Breast epithelium (tissue), 3 donors: ENCODE data around the gene YPEL5.

ENCODE experiments used
- POLR2A ChIP-seq: fragments of 450-650 bp; IDR thresholded peaks from one replicate; pipeline ENCODE4 v1.6.1; 2016; ENCODE audit warnings: antibody characterized with exemption, mild to moderate bottlenecking, moderate library complexity
- POLR2AphosphoS5 ChIP-seq, 3 donors: sonication (generic); formaldehyde crosslinking; IDR thresholded peaks; one replicate each; pipeline ENCODE4 v1.6.1; 2017; ENCODE audit warnings: antibody characterized with exemption in 3 of 3
- TF ChIP-seq, protein P1 (sequence below), 3 donors: fragments of 450-650 bp; IDR thresholded peaks; one replicate each; pipeline ENCODE4 v1.5.1; 2016 to 2017; ENCODE audit warnings: antibody characterized with exemption in 3 of 3, mild to moderate bottlenecking in 3 of 3, moderate library complexity in 3 of 3

DNA sequence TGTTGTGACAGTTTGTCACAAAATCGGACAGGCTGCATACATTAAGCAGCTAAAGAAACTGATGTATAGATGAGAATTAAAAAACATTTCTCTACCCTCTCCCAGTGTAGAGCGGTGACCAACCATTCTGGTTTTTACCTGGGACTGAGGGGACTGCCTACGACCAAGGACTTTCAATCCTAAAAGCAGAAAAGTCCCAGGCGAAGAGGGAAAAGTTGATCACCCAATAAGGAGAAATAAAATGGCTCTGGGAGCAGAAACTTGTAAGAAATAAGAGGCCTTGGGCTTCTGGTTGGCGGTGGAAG lies 30.9 kb upstream of the YPEL5 start:
- TF ChIP-seq POLR2A: no peak
- TF ChIP-seq, protein P1, sequence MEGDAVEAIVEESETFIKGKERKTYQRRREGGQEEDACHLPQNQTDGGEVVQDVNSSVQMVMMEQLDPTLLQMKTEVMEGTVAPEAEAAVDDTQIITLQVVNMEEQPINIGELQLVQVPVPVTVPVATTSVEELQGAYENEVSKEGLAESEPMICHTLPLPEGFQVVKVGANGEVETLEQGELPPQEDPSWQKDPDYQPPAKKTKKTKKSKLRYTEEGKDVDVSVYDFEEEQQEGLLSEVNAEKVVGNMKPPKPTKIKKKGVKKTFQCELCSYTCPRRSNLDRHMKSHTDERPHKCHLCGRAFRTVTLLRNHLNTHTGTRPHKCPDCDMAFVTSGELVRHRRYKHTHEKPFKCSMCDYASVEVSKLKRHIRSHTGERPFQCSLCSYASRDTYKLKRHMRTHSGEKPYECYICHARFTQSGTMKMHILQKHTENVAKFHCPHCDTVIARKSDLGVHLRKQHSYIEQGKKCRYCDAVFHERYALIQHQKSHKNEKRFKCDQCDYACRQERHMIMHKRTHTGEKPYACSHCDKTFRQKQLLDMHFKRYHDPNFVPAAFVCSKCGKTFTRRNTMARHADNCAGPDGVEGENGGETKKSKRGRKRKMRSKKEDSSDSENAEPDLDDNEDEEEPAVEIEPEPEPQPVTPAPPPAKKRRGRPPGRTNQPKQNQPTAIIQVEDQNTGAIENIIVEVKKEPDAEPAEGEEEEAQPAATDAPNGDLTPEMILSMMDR (IDR thresholded peaks at IDR 0.05): no peak
- no peak for TF ChIP-seq POLR2AphosphoS5 (IDR thresholded peaks at IDR 0.05)
